Omental fat pad (tissue), 4 donors: ENCODE results near the gene TACC2. TPM values are rescaled to one million over a fixed set of nuclear protein-coding genes. Genes with fewer than 3 reads are reported as not detected.
"Not testable (repeated sequence)": the region's sequence is repeated elsewhere in the genome, so short reads cannot be mapped to it uniquely, and the experiment has no call there.

ENCODE experiments used
- ATAC-seq: fragments of 150-250 bp; one replicate; pipeline ENCODE4 v1.9.1; 2016; ENCODE audit warnings: mild to moderate bottlenecking, moderate library complexity; ENCODE audit not compliant: low FRiP score
- DNase-seq: peaks from one replicate; pipeline ENCODE4 v3.0.0-alpha.2; 2019; ENCODE audit warnings: low spot score
- CTCF ChIP-seq, 3 donors: fragments of 450-650 bp; IDR thresholded peaks; one replicate each; pipeline ENCODE4 v1.5.1; 2016 to 2017; ENCODE audit warnings: antibody characterized with exemption in 3 of 3, mild to moderate bottlenecking in 3 of 3, moderate library complexity in 2 of 3
- total RNA-seq, 4 donors: library from RNA; depleted of rRNA; stranded (reverse); fragments of >200 nt; gene quantifications; one replicate each; pipeline ENCODE4 v1.1.0, GENCODE V29; 2016

TACC2 gene
- total RNA-seq, 4 donors from 2014 or later, result 23.8 to 33.6 (median 29.4) TPM

- TF ChIP-seq CTCF (IDR thresholded peaks at IDR 0.05), result no peak
- ATAC-seq (no peak), DNase-seq (no peak)
These were observed 36.7 kb upstream of the TACC2 start for GRCh38 chr10:121952226-121952625.

GRCh38 chr10:121956111-121957061 lies 32.6 kb upstream of the TACC2 start:
- ATAC-seq (no peak), DNase-seq (no peak)
- no peak for TF ChIP-seq CTCF (IDR thresholded peaks at IDR 0.05)

GRCh38 chr10:121959671-121960070 lies 29.3 kb upstream of the TACC2 start:
- no peak for ATAC-seq
- TF ChIP-seq CTCF (IDR thresholded peaks at IDR 0.05), result no peak

GRCh38 chr10:121961456-121961855 lies 27.5 kb upstream of the TACC2 start:
- no peak for TF ChIP-seq CTCF (IDR thresholded peaks at IDR 0.05)
- ATAC-seq, result no peak
- no peak for DNase-seq

More at GRCh38 chr10:121959671-121960070, 29.3 kb upstream of the TACC2 start:
- no peak for DNase-seq

GRCh38 chr10:121965996-121966395 lies 23.0 kb upstream of the TACC2 start:
- no peak for TF ChIP-seq CTCF (IDR thresholded peaks at IDR 0.05)
- ATAC-seq (no peak), DNase-seq (no peak)

- not testable (repeated sequence) for ATAC-seq
These were observed 19.9 kb upstream of the TACC2 start for GRCh38 chr10:121969086-121969485.

GRCh38 chr10:121974019-121974534 lies 14.9 kb upstream of the TACC2 start:
- DNase-seq (no peak), ATAC-seq (no peak)
- TF ChIP-seq CTCF (IDR thresholded peaks at IDR 0.05), result no peak

More at GRCh38 chr10:121969086-121969485, 19.9 kb upstream of the TACC2 start:
- not testable (repeated sequence) for DNase-seq
